ENCODE data around the gene IRF7.

The IRF7 gene

GRCh38 chr11:620935-621814 is 5.4 kb upstream of the IRF7 start:
- DNase-seq = no peak

GRCh38 chr11:620201-620600 is 4.5 kb upstream of the IRF7 start:
- DNase-seq = no peak

- no peak for DNase-seq
Observed at GRCh38 chr11:619628-620050, 3.9 kb upstream of the IRF7 start.

- DNase-seq = no peak
Observed at GRCh38 chr11:618856-619627, 3.3 kb upstream of the IRF7 start.

GRCh38 chr11:617912-618682 is 2.3 kb upstream of the IRF7 start:
- no peak for DNase-seq

GRCh38 chr11:617199-617911 is 1.6 kb upstream of the IRF7 start:
- no peak for DNase-seq

- no peak for DNase-seq
Observed at GRCh38 chr11:616320-617198, 809 bp upstream of the IRF7 start.

GRCh38 chr11:614623-615503 is 887 bp downstream of the IRF7 start:
- DNase-seq = no peak

- no peak for DNase-seq
Observed at GRCh38 chr11:614021-614622, 1.6 kb downstream of the IRF7 start.

- DNase-seq = peak; percentile 54
Observed at GRCh38 chr11:613369-613968, 2.3 kb downstream of the IRF7 start.

- no peak for DNase-seq
Observed at GRCh38 chr11:612961-613300, 2.8 kb downstream of the IRF7 start.

- DNase-seq = no peak
Observed at GRCh38 chr11:612201-612960, 3.4 kb downstream of the IRF7 start.

- DNase-seq = no peak
Observed at GRCh38 chr11:611001-611996, 4.5 kb downstream of the IRF7 start.

GRCh38 chr11:610146-610801 is 5.5 kb downstream of the IRF7 start:
- DNase-seq = no peak

GRCh38 chr11:609341-609811 is 6.4 kb downstream of the IRF7 start:
- no peak for DNase-seq

- no peak for DNase-seq
Observed at GRCh38 chr11:608791-609251, 6.9 kb downstream of the IRF7 start.

Measured in fibroblast of skin of scalp (primary cell).